GM19328 (cell line): ENCODE measurements around the gene KRABD2.
"Not testable (repeated sequence)": the region's sequence is repeated elsewhere in the genome, so short reads cannot be mapped to it uniquely, and the experiment has no call there.

Experiments used
- ATAC-seq: cut with Tn5 transposase; IDR thresholded peaks from one replicate; pipeline ENCODE4 v1.9.1; 2021; ENCODE audit warnings: mild to moderate bottlenecking, moderate library complexity; ENCODE audit not compliant: unreplicated experiment

The KRABD2 gene

DNA sequence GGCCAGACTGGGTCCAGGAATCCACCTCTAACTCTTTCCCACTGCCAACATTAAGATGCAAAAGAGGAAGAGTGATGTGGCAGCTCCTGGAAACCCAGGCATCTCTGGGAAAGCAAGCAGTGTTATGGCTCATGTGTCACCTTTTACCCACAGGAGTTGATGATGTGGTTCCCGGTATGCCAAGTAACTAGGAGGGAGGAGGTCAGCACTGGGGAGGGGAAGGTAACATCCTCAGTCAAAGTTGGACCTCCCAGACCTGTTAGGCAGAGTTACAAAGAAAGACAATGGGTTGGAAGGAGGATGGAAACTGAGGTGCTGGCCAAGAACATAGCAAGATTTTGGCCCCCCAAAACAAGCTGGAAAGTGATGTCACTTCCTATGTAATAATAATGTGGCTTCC is 11.4 kb downstream of the KRABD2 start:
- no peak for ATAC-seq

- ATAC-seq: no peak
Measured at GRCh38 chr17:8362651-8363332, 13.7 kb downstream of the KRABD2 start.

GRCh38 chr17:8360751-8361150 is 15.8 kb downstream of the KRABD2 start:
- no peak for ATAC-seq

GRCh38 chr17:8360260-8360659 is 16.2 kb downstream of the KRABD2 start:
- no peak for ATAC-seq

DNA sequence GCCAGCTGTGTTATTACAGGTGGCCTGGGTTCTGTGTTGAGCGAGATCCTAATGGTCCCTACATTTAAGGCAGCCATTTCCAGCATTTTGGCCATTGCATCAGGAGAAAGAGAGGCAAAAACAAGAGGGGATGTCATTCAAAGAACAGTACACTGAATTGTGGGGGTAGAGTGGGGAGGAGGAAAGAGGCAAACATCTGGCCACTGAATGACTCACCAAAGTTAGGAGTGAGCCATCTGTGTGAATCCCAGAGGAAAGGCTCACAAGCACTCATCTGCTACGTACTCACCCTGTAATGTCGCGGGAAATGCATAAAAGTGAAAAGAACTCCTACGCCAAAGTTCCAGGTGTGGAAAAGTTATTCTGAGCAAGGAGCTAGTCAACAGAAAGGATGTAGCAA is 16.7 kb downstream of the KRABD2 start:
- no peak for ATAC-seq

DNA sequence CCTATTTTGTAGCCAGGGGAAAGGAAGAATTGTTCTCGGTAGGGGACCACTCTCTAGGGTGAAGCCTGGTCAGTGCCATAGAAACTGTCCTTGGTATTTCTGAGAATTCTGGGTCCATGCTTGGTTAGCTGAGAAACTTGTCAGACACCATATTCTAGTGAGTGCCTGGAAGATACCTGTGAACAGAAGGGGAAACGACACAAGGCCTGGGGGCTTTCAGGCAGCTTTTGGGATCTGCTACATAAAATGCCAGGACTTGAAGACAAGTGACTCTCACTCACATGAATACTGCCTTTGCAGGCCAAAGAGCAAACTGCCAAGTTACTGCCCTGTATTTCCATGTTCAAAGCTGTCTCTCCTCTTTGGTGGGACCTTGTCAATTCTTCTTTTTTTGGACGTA is 18.6 kb downstream of the KRABD2 start:
- ATAC-seq: no peak

DNA sequence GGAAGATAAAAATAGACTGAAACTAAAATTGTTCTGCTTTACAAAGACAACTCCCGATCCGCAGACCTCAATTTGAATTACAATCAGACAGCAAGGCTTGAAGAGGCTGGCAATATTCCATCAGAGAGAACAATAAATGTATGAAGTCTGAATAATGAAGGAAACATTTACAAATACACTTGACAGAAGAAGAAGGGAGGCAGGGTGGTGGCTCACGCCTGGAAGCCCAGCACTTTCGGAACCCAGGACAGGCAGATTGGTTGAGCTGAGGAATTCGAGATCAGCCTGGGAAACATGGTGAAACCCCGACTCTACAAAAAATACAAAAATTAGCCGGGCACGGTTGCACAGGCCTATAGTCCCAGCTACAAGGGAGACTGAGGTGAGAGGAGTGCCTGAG is 22.3 kb downstream of the KRABD2 start:
- no peak for ATAC-seq

DNA sequence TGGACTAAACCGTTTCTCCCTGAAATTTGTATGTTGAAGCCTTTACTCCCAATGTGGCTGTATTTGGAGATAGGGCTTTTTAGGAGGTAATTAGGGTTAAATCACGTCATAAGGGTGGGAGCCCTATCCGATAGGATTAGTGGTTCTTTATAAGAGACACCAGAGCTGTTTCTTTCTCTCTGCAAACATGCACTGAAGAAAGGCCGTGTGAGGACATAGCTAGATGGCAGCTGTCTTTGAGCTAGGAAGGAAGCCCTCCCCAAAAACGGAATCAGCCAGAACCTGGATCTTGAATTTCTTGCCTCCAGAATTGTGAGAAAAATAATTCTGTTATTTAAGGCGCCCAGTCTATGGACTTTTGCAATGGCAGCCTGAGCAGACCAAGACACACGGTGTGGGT is 22.8 kb downstream of the KRABD2 start:
- no peak for ATAC-seq

DNA sequence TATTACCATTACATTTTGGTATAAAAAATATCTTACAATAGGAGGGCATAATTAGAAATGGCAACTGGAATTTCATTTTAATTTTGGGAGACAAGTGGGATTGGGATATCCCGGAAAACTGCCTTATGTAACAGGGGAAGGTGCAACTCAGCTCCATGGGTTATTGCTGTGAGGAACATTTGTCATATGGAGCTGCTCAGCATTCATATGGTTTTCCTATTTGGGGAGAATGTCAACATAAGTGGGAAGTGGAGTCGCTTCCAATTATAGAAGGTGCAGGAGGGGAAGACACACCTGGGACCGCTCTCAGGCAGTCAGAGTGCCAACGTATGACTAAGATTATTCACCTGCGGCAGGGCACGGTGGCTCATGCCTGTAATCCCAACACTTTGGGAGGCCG is 26.2 kb downstream of the KRABD2 start:
- no peak for ATAC-seq

GRCh38 chr17:8347001-8347400 is 29.5 kb downstream of the KRABD2 start:
- ATAC-seq: not testable (repeated sequence)

DNA sequence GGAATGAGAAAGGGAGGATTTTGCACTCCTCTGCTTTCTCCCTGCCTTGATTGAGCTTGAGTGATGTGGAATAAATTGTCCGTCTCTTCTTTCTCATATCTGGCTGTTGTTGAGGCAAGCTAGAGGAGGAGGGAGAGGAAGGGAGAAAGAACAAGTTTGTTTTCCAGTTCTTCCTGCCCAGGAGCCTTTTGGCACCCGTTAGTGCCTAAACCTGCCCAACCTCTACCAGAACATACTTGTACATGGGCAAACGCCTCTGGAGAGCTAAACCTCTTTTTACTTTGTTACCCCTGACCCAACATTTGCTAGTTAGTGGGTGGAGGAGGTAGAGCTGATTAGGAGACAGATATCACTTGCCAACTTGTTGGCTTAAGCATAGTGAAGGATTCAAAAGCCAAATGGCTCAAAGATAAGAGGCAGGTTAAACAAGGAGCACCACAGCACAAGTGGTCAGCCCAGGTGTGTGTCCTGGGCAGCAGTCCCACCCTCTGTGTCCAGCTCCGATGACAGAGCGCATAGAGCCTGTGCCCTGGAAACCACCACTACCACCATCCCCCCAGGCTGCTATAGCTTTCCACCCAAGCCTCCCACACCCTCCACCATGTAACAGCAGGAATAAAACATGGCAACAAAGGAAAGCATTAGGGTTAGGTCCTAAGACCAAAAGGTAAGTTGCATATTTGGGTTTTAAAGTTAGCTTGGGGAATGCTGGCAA is 30.4 kb downstream of the KRABD2 start:
- no peak for ATAC-seq

DNA sequence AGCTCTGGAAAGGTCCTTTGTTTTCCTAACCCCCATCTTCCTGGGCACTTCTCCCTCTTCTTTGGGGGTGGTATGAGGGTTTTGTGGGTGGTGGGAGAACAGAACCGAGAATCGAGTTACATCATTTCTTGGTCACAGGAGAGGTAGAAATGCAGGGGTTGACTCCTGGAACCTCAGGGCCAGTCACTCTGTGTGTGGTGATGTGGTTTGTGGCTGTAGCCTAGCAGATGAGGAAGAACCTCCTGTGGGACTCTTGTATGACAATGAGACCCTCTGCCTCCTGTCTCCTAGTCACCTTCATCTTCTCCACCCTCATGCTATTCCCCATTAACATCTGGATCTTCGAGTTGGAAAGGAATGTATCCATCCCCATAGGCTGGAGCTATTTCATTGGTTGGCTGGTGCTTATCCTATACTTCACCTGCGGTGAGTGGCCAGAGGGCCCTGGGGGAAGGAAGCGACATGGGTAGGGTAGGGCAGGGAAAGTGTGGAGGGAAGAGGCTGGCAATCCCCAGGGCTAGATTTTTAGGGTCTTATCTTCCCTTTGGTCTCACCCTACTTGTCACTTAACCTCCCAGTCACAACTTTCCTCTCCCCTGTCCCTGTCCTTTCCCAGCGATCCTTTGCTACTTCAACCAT is 31.3 kb downstream of the KRABD2 start:
- no peak for ATAC-seq

- no peak for ATAC-seq
Measured at GRCh38 chr17:8341456-8341855, 35.0 kb downstream of the KRABD2 start.

DNA sequence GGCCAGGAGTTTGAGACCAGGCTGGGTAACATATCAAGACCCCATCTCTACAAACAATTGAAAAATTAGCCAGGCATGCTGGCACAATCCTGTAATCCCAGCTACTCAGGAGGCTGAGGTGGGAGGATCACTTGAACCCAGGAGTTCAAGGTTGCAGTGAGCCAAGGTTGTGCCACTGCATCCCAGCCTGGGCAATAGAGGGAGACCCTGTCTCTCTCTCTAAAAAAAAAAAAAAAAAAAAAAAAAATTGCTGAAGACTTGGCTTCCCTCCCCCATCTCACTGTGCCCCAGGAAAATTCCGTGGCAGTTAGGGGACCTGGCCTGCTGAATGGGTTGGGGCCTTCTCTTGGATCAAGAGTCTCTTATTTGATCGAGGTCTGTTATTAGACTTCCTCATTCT is 37.0 kb downstream of the KRABD2 start, which contains the start of gene ODF4:
Gene ODF4 (plus strand): TSS at position 301 of the 400 bp plus-strand sequence. CDS start 212 bp downstream, outside the sequence.
- no peak for ATAC-seq

GRCh38 chr17:8338753-8339140 is 37.8 kb downstream of the KRABD2 start:
- ATAC-seq: no peak

DNA sequence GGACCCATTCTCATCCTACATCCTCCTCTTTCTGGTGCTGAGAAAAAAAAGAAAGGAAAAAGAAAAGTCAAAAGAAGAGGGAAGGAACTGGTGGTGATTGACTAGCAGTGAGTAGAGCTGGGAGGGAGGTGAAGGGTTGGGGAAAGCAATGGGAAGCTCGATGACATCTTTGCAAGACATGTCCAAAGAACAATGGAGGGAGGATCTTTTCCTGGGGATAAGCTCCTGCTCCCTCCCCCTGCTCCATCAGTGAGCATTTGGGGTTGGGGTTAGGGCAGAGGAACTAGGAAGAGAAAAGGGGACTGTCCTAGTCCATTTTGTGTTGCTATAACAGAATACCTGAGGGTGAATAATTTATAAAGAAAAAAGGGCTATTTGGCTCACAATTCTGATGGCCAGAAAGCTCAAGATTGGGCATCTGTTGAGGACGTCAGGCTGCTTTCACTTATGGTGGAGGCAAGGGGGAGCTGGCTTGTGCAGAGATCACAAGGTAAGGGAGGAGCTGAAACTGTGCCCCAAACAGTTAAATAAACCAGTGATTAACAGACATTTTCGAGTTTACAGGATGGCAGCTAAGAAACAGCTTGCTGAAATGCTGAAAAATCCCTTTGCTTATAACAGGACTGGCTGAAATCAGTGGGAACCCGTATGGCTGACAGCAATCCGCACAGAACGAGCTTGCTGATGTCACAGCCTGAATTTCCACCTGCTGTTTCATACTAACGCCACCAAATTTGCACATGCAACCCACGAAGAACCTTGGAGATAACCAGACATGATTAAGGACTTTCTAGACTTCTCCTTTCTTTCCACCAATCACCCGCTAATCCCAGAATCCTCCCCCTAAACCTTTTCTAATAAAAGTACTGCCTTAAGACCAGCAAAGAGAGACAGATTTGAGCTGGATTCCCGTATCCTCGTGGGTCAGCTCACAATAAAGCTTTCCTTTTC is 38.4 kb downstream of the KRABD2 start:
- no peak for ATAC-seq

DNA sequence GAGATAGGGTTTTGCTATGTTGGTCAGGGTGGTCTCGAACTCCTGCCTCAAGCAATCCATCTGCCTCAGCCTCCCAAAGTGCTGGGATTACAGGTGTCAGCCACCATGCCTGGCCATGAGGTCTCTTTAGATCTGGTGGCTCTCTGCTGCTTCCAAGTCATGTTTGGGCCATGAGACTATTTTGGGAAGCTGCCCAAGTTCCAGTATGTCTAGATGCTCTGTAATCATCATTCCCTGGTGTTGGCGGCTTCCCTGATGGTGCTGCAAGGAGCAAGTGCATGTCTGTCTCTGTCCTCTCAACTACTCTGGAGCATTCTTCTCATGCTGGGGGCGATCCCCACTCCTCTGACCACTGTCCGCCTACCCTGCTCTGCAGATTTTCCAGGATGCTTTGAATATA is 43.2 kb downstream of the KRABD2 start:
- no peak for ATAC-seq

- no peak for ATAC-seq
Measured at GRCh38 chr17:8332688-8333087, 43.8 kb downstream of the KRABD2 start.

DNA sequence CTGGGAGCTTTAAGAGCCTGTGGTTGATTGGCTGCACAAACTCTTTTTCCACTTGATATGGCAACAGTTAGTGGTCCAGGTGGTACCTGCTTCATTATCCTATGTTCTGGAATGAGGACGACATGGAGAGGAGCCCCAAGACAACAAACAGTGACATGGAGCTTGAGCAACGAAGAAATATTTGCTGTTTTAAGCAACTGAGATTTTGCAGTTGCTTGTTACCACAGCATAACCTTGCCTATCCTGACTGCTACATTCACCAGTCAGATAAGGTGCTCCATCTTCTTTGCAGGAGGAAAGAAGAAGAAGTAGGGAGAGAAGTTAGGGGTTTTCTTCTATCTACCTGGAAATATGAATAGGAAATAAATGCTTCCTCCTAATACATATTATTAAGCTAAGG is 44.4 kb downstream of the KRABD2 start:
- ATAC-seq: no peak

- no peak for ATAC-seq
Measured at GRCh38 chr17:8327303-8327649, 49.2 kb downstream of the KRABD2 start.
